Mammary epithelial cell (primary cell): ENCODE results near the gene TAF3.

ENCODE experiments used
- EZH2 ChIP-seq: IDR thresholded peaks from 2 replicates; pipeline ENCODE4 v1.6.1; 2012; ENCODE audit warnings: low read length, inconsistent platforms, borderline replicate concordance
- TF ChIP-seq, protein P1 (sequence below), 2 donors: IDR thresholded peaks in 1 of 2; conservative IDR thresholded peaks in 1 of 2; 2 replicates each; pipeline ENCODE4 v1.5.1; 2011 to 2012; ENCODE audit warnings: inconsistent platforms in 2 of 2, low read length in 2 of 2, mild to moderate bottlenecking in 2 of 2, control low read depth in 1 of 2, low read depth in 1 of 2; ENCODE audit not compliant: insufficient read depth in 1 of 2; ENCODE audit errors: extremely low read depth in 1 of 2

DNA sequence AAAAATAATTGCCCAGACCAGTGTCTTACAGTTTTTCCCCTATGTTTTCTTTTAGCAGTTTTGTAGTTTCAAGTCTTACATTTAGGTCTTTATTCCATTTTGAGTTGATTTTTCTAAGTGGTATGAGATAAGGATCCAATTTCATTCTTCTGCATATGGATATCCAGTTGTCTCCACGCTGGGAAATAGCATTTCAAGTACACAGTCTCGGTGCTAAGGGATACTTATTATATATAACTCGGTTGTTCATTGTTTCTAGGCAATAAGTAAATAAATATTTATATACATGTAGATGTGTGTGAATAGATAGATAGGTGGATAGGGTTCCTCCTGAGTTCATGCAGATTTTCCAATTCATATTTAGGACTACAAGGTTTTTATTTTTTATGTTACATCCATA lies 16.0 kb downstream of the TAF3 start:
- no peak for TF ChIP-seq EZH2
- TF ChIP-seq, protein P1, sequence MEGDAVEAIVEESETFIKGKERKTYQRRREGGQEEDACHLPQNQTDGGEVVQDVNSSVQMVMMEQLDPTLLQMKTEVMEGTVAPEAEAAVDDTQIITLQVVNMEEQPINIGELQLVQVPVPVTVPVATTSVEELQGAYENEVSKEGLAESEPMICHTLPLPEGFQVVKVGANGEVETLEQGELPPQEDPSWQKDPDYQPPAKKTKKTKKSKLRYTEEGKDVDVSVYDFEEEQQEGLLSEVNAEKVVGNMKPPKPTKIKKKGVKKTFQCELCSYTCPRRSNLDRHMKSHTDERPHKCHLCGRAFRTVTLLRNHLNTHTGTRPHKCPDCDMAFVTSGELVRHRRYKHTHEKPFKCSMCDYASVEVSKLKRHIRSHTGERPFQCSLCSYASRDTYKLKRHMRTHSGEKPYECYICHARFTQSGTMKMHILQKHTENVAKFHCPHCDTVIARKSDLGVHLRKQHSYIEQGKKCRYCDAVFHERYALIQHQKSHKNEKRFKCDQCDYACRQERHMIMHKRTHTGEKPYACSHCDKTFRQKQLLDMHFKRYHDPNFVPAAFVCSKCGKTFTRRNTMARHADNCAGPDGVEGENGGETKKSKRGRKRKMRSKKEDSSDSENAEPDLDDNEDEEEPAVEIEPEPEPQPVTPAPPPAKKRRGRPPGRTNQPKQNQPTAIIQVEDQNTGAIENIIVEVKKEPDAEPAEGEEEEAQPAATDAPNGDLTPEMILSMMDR (conservative IDR thresholded peaks at IDR 0.05 in 1 of 2, IDR thresholded peaks at IDR 0.05 in 1 of 2; ENCODE audit: extremely low read depth in 1 of 2, insufficient read depth in 1 of 2, low read depth in 1 of 2, low read length in 2 of 2), result no peak
